NCI-H2107 treated with DMSO at 0.1 percent for 48 hours (cell line): ENCODE results near the gene AGRN.
"Not testable (repeated sequence)": the region's sequence is repeated elsewhere in the genome, so short reads cannot be mapped to it uniquely, and the experiment has no call there.

ENCODE experiments used
- DNase-seq: peaks from one replicate; lab custom pipeline; 2025; ENCODE audit not compliant: unreplicated experiment; lab: John Stamatoyannopoulos, UW

The AGRN gene

GRCh38 chr1:1050577-1051052 is 30.7 kb downstream of the AGRN start:
- no peak for DNase-seq

GRCh38 chr1:1051127-1051810 is 31.3 kb downstream of the AGRN start:
- no peak for DNase-seq

GRCh38 chr1:1052003-1052840 is 32.3 kb downstream of the AGRN start:
- DNase-seq, result no peak

- no peak for DNase-seq
These were observed 33.1 kb downstream of the AGRN start for GRCh38 chr1:1053022-1053421.

GRCh38 chr1:1053682-1054081 is 33.8 kb downstream of the AGRN start:
- DNase-seq, result no peak

- DNase-seq, result no peak
These were observed 34.3 kb downstream of the AGRN start for GRCh38 chr1:1054099-1054700.

- no peak for DNase-seq
These were observed 35.1 kb downstream of the AGRN start for GRCh38 chr1:1054971-1055370.

GRCh38 chr1:1055841-1056736 is 36.2 kb downstream of the AGRN start:
- DNase-seq, result no peak

GRCh38 chr1:1057769-1058087 is 37.8 kb downstream of the AGRN start:
- DNase-seq, result not testable (repeated sequence)

- no peak for DNase-seq
These were observed 38.4 kb downstream of the AGRN start for GRCh38 chr1:1058088-1058905.

GRCh38 chr1:1058921-1059493 is 39.1 kb downstream of the AGRN start:
- no peak for DNase-seq

- no peak for DNase-seq
These were observed 39.8 kb downstream of the AGRN start for GRCh38 chr1:1059494-1060280.

- DNase-seq, result no peak
These were observed 40.5 kb downstream of the AGRN start for GRCh38 chr1:1060281-1061000.

GRCh38 chr1:1061682-1062345 is 41.9 kb downstream of the AGRN start:
- no peak for DNase-seq

GRCh38 chr1:1062348-1063163 is 42.6 kb downstream of the AGRN start:
- DNase-seq, result no peak

- no peak for DNase-seq
These were observed 43.5 kb downstream of the AGRN start for GRCh38 chr1:1063261-1063944.
